GM11168 (cell line): ENCODE results near the gene PCARE.
"Not testable (repeated sequence)": the region's sequence is repeated elsewhere in the genome, so short reads cannot be mapped to it uniquely, and the experiment has no call there.

Experiments
- in situ Hi-C: fragments of 300-500 bp; cut with MboI; formaldehyde crosslinking; loops from one replicate; pipeline ENCODE4 v1.12.0; 2022; ENCODE audit warnings: low sequenced_read_pairs; ENCODE audit not compliant: unreplicated experiment

The PCARE gene

GRCh38 chr2:29074411-29074810 lies at the start of gene PCARE:
TSS of gene PCARE (minus strand) at chr2:29074523. CDS start at chr2:29074261, 262 bp downstream.
- in situ Hi-C loops, result no loop called here

GRCh38 chr2:29123617-29124349 lies 49.5 kb upstream of the PCARE start:
- in situ Hi-C loops, result no loop called here

GRCh38 chr2:29120846-29121245 lies 46.5 kb upstream of the PCARE start:
- in situ Hi-C loops, result no loop called here

GRCh38 chr2:29119211-29119610 lies 44.9 kb upstream of the PCARE start:
- in situ Hi-C loops, result no loop called here

GRCh38 chr2:29117636-29118303 lies 43.4 kb upstream of the PCARE start:
- in situ Hi-C loops, result no loop called here

GRCh38 chr2:29115797-29116781 lies 41.8 kb upstream of the PCARE start:
- in situ Hi-C loops, result no loop called here

GRCh38 chr2:29114946-29115609 lies 40.8 kb upstream of the PCARE start, which contains the start of gene CLIP4:
TSS of gene CLIP4 (plus strand) at chr2:29115415. CDS start at chr2:29121389, 5,974 bp downstream.
- in situ Hi-C loops, result no loop called here

- in situ Hi-C loops, result no loop called here
Measured at GRCh38 chr2:29114586-29114945, 40.2 kb upstream of the PCARE start.

- in situ Hi-C loops, result no loop called here
Measured at GRCh38 chr2:29113891-29114321, 39.6 kb upstream of the PCARE start.

- in situ Hi-C loops, result no loop called here
Measured at GRCh38 chr2:29113027-29113686, 38.8 kb upstream of the PCARE start.

GRCh38 chr2:29112379-29112778 lies 38.1 kb upstream of the PCARE start:
- in situ Hi-C loops, result no loop called here

GRCh38 chr2:29110916-29111535 lies 36.7 kb upstream of the PCARE start:
- in situ Hi-C loops, result no loop called here

- in situ Hi-C loops, result no loop called here
Measured at GRCh38 chr2:29109246-29109645, 34.9 kb upstream of the PCARE start.

- in situ Hi-C loops, result no loop called here
Measured at GRCh38 chr2:29108225-29108624, 33.9 kb upstream of the PCARE start.

GRCh38 chr2:29107547-29107946 lies 33.2 kb upstream of the PCARE start:
- in situ Hi-C loops, result not testable (repeated sequence)

GRCh38 chr2:29106980-29107388 lies 32.7 kb upstream of the PCARE start:
- in situ Hi-C loops, result no loop called here

GRCh38 chr2:29106256-29106655 lies 31.9 kb upstream of the PCARE start:
- in situ Hi-C loops, result no loop called here

- in situ Hi-C loops, result no loop called here
Measured at GRCh38 chr2:29105375-29105774, 31.1 kb upstream of the PCARE start.

- in situ Hi-C loops, result no loop called here
Measured at GRCh38 chr2:29104688-29105087, 30.4 kb upstream of the PCARE start.
